DOHH2 (cell line): ENCODE data around the gene RAP2A.

Experiments
- H3F3A ChIP-seq: fragments of 200-600 bp; sonication (generic), shearing (Covaris generic); 2 replicates; pipeline ENCODE4 v1.6.0; 2016; ENCODE audit warnings: antibody characterized with exemption, mild to moderate bottlenecking; ENCODE audit not compliant: control insufficient read depth, insufficient read depth
- H3K27ac ChIP-seq: fragments of 200-600 bp; sonication (generic); 2 replicates; pipeline ENCODE4 v1.5.1; 2014; ENCODE audit warnings: low read depth, mild to moderate bottlenecking, low read length, moderate library complexity
- H3K27me3 ChIP-seq: fragments of 200-600 bp; sonication (generic); 2 replicates; pipeline ENCODE4 v1.6.1; 2014; ENCODE audit warnings: mild to moderate bottlenecking, low read length, mixed read lengths; ENCODE audit not compliant: control insufficient read depth
- H3K36me3 ChIP-seq: fragments of 200-600 bp; sonication (generic); 2 replicates; pipeline ENCODE4 v1.6.1; 2014; ENCODE audit warnings: mild to moderate bottlenecking, low read length, moderate library complexity, mixed read lengths; ENCODE audit not compliant: control insufficient read depth
- H3K4me1 ChIP-seq: fragments of 200-600 bp; sonication (generic); 2 replicates; pipeline ENCODE4 v1.6.1; 2014; ENCODE audit warnings: mild to moderate bottlenecking, low read length, mixed read lengths; ENCODE audit not compliant: control insufficient read depth
- H3K4me2 ChIP-seq: fragments of 200-600 bp; sonication (generic); 2 replicates; pipeline ENCODE4 v1.6.0; 2014; ENCODE audit warnings: mild to moderate bottlenecking, low read length, moderate library complexity
- H3K4me3 ChIP-seq: fragments of 200-600 bp; sonication (generic); 2 replicates; pipeline ENCODE4 v1.5.1; 2014; ENCODE audit warnings: mild to moderate bottlenecking, low read length, mixed read lengths
- H3K79me2 ChIP-seq: fragments of 200-600 bp; sonication (generic); 2 replicates; pipeline ENCODE4 v1.6.1; 2014; ENCODE audit warnings: mild to moderate bottlenecking, low read length, mixed read lengths; ENCODE audit not compliant: control insufficient read depth
- H3K9me2 ChIP-seq: fragments of 200-600 bp; sonication (generic); replicated peaks from 2 replicates; pipeline ENCODE4 v1.6.1; 2014; ENCODE audit warnings: mild to moderate bottlenecking, low read length, mixed read lengths; ENCODE audit not compliant: control insufficient read depth
- H3K9me3 ChIP-seq: fragments of 200-600 bp; sonication (generic); 2 replicates; pipeline ENCODE4 v1.6.1; 2014; ENCODE audit warnings: antibody characterized with exemption, low read length, mixed read lengths; ENCODE audit not compliant: control insufficient read depth, insufficient read depth
- H4K20me1 ChIP-seq: fragments of 200-600 bp; sonication (generic); 2 replicates; pipeline ENCODE4 v1.6.0; 2014; ENCODE audit warnings: low read depth, mild to moderate bottlenecking, antibody characterized with exemption, low read length, moderate library complexity; ENCODE audit not compliant: control insufficient read depth, insufficient read depth
- EZH2phosphoT487 ChIP-seq: fragments of 200-600 bp; sonication (generic); IDR thresholded peaks from 2 replicates; pipeline ENCODE4 v1.6.1; 2017; ENCODE audit warnings: borderline replicate concordance, mild to moderate bottlenecking, antibody characterized with exemption, low read length, moderate library complexity, mixed read lengths
- TF ChIP-seq, protein P1 (sequence below): fragments of 200-600 bp; sonication (generic); IDR thresholded peaks from one replicate; pipeline ENCODE4 v1.5.1; 2014; ENCODE audit warnings: antibody characterized with exemption, mild to moderate bottlenecking, low read depth, low read length; ENCODE audit not compliant: poor library complexity, severe bottlenecking

RAP2A gene

DNA sequence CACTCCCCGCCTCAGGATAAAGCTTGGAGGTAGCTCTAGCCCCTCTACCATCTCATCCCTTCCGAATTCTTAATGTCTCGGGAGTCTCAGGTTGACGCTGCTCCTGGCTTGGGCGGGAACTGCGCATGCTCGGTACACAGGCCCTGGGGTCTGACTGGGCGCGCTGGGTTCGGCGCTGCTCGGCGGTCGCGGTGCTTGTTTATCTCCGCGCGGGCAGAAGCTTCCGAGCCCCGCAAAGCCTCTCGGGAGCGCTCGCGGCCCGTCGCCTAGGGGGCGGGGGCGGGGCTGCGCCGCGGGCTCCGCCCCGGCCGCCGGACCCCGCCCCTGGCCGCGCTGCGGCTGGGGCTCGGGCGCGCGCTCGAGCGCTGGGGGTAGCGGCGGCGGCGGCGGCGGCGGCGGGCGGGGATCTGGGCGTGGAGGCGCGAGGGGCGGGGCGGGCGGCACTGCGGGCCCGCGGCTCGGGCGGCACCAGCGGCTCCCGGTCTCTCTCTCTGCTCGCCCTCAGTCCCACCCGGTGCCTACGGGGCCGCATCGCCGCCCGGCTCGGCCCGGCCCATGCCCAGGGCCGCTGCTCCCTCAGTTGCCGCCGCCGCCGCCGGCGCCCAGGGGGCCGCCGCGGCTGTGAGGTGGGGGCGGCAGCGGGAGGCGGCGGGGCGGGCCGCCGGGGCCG lies at the start of gene RAP2A:
Gene RAP2A, plus strand, starts transcription at position 443 of the 670 bp plus-strand sequence. CDS start 302 bp downstream, outside the sequence.
- Histone ChIP-seq H3K9me3 (no peaks in the 10 kb centered on the region), H3K4me2 (peak within 1 kb of the TSS; percentile 99), H3K9me2 (no peaks in the 10 kb centered on the region), H3K27me3 (no peaks in the 10 kb centered on the region), H3K4me1 (peaks cover 19% of the 10 kb centered on the region), H3K27ac (peak within 1 kb of the TSS; percentile 90), H3F3A (0 out of 2 replicates have a peak, but pooled peaks cover 2% of the 10 kb centered on the region), H4K20me1 (no peaks in the 10 kb centered on the region), H3K79me2 (peaks cover 32% of the 10 kb centered on the region), H3K36me3 (peaks cover 5% of the 10 kb centered on the region; the same call in 1 of the 2 replicates), H3K4me3 (peak within 1 kb of the TSS; percentile 99)
- TF ChIP-seq EZH2phosphoT487, result no peak
- TF ChIP-seq, protein P1, sequence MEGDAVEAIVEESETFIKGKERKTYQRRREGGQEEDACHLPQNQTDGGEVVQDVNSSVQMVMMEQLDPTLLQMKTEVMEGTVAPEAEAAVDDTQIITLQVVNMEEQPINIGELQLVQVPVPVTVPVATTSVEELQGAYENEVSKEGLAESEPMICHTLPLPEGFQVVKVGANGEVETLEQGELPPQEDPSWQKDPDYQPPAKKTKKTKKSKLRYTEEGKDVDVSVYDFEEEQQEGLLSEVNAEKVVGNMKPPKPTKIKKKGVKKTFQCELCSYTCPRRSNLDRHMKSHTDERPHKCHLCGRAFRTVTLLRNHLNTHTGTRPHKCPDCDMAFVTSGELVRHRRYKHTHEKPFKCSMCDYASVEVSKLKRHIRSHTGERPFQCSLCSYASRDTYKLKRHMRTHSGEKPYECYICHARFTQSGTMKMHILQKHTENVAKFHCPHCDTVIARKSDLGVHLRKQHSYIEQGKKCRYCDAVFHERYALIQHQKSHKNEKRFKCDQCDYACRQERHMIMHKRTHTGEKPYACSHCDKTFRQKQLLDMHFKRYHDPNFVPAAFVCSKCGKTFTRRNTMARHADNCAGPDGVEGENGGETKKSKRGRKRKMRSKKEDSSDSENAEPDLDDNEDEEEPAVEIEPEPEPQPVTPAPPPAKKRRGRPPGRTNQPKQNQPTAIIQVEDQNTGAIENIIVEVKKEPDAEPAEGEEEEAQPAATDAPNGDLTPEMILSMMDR, result no peak

DNA sequence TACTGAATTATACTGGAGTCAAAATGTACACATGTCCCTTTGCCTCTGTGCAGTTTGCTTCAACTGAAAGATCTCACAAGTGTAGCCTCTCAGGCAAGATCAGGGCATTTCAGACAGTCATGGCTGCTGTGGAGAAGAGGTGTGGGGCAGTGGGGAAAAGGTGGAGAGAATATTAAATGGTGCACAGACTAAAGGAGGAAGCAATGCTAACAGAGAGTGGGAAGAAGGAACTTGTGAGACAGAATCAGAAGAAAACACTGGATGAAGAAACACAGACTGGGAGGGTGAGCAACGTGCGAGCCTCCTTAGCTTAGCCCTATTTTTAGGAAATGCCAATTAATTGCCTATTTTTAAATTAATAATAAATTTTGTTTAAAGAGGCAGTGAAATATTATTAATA lies 49.6 kb upstream of the RAP2A start:
- no peak overlapping the region for H3K4me3 ChIP-seq

DNA sequence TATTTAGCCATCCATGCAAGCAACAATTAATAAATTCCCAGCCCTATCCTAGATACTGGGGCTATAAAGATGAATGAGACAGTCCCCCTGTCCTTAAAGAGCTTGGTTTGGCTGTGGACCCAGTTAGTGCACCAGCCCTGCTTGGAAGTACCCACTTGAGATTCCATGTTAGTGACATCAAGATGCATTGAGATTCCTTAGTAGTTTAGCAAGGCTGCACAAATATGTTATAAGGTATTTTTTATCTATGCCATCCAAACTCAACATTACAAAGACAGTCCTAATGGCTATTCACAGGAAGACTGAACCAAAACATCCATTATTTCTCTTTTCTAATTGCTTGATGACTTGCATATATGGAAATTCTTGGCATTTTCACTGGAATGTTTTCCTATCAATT lies 48.8 kb upstream of the RAP2A start:
- no peaks in the 10 kb centered on the region for H3K36me3 ChIP-seq
- no peaks in the 10 kb centered on the region for H4K20me1 ChIP-seq
- no peak overlapping the region for H3K4me2 ChIP-seq
- no peak overlapping the region for H3K27ac ChIP-seq
- no peaks in the 10 kb centered on the region for H3K79me2 ChIP-seq
- TF ChIP-seq, protein P1, result no peak
- no peaks in the 10 kb centered on the region for H3F3A ChIP-seq
- no peaks in the 10 kb centered on the region for H3K27me3 ChIP-seq
- H3K9me3 ChIP-seq, result no peaks in the 10 kb centered on the region
- no peaks in the 10 kb centered on the region for H3K9me2 ChIP-seq
- H3K4me3 ChIP-seq, result no peak overlapping the region
- H3K4me1 ChIP-seq, result no peaks in the 10 kb centered on the region

More for the DNA sequence above, 49.6 kb upstream of the RAP2A start:
- H3K27ac ChIP-seq, result no peak overlapping the region
- no peaks in the 10 kb centered on the region for H4K20me1 ChIP-seq
- no peaks in the 10 kb centered on the region for H3F3A ChIP-seq
- no peaks in the 10 kb centered on the region for H3K36me3 ChIP-seq
- H3K9me2 ChIP-seq, result no peaks in the 10 kb centered on the region
- no peak for TF ChIP-seq EZH2phosphoT487
- TF ChIP-seq, protein P1, result no peak
- no peaks in the 10 kb centered on the region for H3K27me3 ChIP-seq
- H3K79me2 ChIP-seq, result no peaks in the 10 kb centered on the region
- no peaks in the 10 kb centered on the region for H3K4me1 ChIP-seq
- no peaks in the 10 kb centered on the region for H3K9me3 ChIP-seq
- H3K4me2 ChIP-seq, result no peak overlapping the region
